Fibroblast of villous mesenchyme (primary cell): ENCODE measurements around the gene TMPRSS9. TPM values are rescaled to one million over a fixed set of nuclear protein-coding genes. Genes with fewer than 3 reads are reported as not detected.

Experiments
- DNase-seq: peaks from one replicate; pipeline ENCODE4 v3.0.0-alpha.2; 2010; ENCODE audit warnings: low read depth
- H3K4me3 ChIP-seq: 2 replicates; pipeline ENCODE4 v1.5.1; 2011; ENCODE audit warnings: low read depth, mild to moderate bottlenecking, low read length
- CTCF ChIP-seq: IDR thresholded peaks from 2 replicates; pipeline ENCODE4 v1.5.1; 2012; ENCODE audit warnings: low read depth, mild to moderate bottlenecking, low read length; ENCODE audit not compliant: insufficient read depth
- total RNA-seq: library from RNA; depleted of rRNA; stranded (reverse); fragments of >200 nt; gene quantifications from 2 replicates; pipeline ENCODE4 v1.2.3, GENCODE V29; 2012

The TMPRSS9 gene
- total RNA-seq, 1 donor: not detected

GRCh38 chr19:2338055-2338615 lies 21.9 kb upstream of the TMPRSS9 start:
- TF ChIP-seq CTCF: no peak
- no peak overlapping the region for H3K4me3 ChIP-seq
- DNase-seq: no peak

DNA sequence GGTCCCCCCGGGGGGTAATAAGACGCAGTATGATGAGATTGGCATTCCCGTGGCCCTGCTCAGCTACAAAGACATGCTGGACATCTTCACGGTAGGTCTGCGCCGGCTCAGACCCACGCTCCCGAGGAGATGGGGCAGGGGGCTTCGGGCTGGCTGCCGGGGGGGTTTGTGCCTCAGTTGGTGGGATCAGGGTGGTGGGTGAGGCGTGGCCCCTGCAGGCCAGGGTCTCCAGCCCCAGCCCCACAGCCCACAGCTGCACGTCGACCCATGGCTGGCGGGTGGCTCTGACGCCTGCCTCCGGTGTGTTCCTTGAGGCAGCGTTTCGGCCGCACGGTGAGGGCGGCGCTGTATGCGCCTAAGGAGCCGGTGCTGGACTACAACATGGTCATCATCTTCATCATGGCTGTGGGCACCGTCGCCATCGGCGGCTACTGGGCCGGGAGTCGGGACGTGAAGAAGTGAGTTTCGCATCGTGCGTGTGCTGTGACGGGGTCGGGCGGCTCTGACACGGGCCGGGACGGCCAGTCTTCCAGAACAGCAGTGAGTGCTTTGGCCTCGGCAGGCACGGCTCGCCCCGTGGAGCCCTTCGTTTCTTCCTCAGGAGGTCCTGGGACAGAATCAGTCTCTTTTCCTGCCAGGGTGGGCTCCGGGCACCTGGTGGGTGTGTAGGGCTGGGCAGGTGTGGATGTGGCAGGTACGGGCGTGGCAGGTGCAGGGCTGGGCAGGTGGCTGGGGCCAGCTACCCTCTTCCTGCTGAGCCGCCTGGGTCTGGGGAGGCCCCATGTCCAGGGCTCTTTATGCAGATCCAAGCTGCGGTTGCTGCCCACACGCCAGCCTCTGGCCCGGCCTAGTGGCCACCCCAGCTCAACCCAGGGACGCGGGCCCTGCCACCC lies 21.1 kb upstream of the TMPRSS9 start:
- no peak for TF ChIP-seq CTCF
- DNase-seq: no peak

DNA sequence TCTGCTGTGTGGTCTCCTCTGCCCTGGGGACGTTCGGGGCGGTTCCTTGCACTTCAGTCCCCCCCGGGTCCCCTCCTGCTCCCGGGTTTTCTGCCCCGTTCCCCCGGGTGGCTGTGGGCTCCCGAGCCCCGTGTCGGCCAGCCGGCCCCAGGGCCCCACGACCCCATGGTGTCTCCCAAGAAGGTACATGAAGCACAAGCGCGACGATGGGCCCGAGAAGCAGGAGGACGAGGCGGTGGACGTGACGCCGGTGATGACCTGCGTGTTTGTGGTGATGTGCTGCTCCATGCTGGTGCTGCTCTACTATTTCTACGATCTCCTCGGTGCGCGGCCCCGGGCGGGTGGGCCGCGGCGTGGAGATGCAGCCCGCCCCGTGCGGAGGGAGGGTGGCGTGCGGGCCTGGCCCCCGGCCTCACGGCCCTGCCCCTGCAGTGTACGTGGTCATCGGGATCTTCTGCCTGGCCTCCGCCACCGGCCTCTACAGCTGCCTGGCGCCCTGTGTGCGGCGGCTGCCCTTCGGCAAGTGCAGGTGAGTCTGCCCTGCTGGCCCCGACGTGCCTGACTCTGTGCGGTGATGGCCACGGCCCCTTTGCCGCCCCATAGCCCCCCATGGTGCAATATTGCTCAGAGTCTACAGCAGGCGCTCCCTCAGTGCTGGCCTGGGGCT lies 20.3 kb upstream of the TMPRSS9 start:
- no peak for DNase-seq
- no peak for TF ChIP-seq CTCF
- no peak overlapping the region for H3K4me3 ChIP-seq

More for the DNA sequence above, 21.1 kb upstream of the TMPRSS9 start:
- H3K4me3 ChIP-seq: no peak overlapping the region

DNA sequence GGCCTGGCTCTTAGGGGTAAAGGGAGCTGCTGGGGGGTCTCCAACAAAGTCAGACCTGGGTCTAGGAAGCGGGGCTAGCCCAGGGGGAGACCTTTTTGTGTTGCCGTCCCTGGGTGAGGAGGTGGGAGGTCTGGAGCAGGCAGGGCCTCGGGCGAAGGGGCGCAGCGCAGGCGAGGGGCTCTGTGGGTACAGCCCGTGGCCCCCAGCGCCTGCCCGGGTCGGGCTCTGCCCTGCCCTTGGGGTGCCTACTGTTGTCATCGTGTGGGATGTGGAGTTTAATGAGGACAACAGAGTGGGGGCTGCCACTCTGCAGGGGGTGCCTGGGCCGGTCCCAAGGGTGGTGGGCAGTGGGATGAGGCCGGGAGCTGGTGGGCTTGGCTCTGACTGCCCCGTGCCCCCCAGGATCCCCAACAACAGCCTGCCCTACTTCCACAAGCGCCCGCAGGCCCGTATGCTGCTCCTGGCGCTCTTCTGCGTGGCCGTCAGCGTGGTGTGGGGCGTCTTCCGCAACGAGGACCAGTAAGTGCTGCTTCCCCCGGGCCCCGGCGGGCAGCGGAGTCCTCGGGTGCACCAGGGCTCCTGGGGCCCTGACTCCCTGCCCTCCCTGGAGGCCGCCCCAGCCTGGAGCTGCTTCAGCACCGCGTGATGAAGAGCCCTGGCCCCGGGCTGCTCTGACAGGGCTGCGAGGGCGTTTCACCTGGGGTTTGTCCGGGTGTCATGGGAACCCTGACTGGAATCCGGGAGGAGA lies 19.4 kb upstream of the TMPRSS9 start:
- H3K4me3 ChIP-seq: no peak overlapping the region
- TF ChIP-seq CTCF: no peak
- no peak for DNase-seq

DNA sequence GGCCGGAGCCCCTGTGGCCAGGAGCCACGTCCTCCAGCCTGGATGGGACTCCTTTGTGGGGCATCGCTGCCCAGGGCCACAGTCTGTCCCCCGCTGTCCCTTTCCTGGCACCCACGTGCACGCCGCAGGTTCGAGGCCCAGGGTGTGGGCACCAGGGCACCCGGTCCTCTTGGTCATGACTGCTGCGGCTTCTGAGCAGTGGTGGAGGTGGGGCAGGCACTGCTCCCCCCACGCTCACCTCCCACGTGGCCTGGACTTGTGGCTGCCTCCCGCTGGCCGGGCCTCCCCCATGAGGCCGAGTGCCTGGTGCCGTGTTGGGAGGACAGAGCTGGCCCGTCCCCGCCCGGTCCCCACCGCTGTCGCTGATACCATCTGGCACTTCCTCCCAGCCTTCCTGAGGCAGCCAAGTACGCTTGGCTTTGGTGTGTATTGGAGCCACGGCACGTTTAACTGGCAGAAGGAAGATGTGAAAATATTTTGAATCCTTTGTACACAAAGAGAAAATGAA lies 18.8 kb upstream of the TMPRSS9 start:
- DNase-seq: no peak
- TF ChIP-seq CTCF: no peak
- H3K4me3 ChIP-seq: no peak overlapping the region

GRCh38 chr19:2341982-2342381 lies 18.1 kb upstream of the TMPRSS9 start:
- DNase-seq: no peak
- H3K4me3 ChIP-seq: no peak overlapping the region
- no peak for TF ChIP-seq CTCF
